Measurements from ENCODE around the gene SAMSN1. TPM values are rescaled to one million over a fixed set of nuclear protein-coding genes. Genes with fewer than 3 reads are reported as not detected.
A peak's percentile ranks its signal among the peaks of the same experiment; 100 is the strongest.

The SAMSN1 gene
- total and polyA plus RNA-seq, 9 of the 15 experiments (the other 6 are each of a cell fraction or from before 2014, with no cell fraction given): 101 to 223 (median 159) TPM

DNA sequence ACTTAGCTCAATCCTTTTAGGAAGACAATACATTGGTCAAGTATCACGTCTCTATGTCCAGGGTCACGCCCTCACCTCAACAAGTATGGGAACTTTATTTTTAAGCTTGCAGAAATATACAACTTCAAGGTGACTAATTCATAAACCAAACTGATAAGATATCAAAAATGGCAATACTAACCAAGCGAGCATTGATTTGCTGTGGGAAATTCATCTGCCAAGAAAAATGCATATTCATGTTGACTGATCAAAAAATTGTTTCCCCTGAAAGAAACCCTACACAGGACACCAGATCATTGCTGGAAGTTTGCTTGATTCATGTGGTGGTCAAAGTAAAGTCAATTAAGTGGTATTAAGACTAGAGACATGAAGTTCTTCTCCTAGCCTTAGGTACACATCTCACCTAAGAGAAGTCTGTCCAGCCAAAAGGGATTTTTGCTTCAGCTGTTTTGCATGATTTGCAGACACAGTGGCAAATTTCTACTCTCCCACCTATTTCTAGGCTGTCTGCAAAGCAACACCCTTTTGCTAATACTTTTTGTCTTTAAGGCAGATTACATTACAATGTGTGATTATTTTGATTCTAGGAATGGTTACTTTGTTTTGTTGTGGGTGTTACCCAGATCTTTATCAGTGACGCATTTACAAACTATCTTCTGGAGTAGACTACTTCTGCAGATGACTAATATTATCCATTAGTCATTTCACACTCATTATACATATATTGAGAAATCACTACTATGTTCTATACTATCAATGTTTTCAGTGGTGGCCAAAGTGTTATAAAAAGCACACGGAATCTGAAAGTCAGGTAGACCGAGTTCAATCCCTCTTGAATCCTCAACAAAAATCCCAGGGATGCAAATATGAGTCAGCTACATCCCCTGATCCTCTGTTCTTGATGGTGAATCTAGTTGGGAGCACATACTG is 12.4 kb downstream of the SAMSN1 start (continued):
- TF ChIP-seq MYC (IDR thresholded peaks at IDR 0.05; ENCODE audit: low read depth, low read length) (no peak), MYC (CRISPR knock-in tag; IDR thresholded peaks at IDR 0.05; ENCODE audit: borderline replicate concordance, low read depth) (no peak), RNF2 (IDR thresholded peaks at IDR 0.05) (no peak), POLR3G (IDR thresholded peaks at IDR 0.05; ENCODE audit: extremely low read depth, insufficient read length, insufficient replicate concordance) (no peak), ATF1 (CRISPR knock-in tag; IDR thresholded peaks at IDR 0.05) (no peak), ATF1 (tag; IDR thresholded peaks at IDR 0.05) (peak; percentile 65), HSF4 (CRISPR knock-in tag; IDR thresholded peaks at IDR 0.05; ENCODE audit: borderline replicate concordance) (no peak), MXI1 (IDR thresholded peaks at IDR 0.05; ENCODE audit: low read depth, low read length) (no peak), PYGO2 (tag; IDR thresholded peaks at IDR 0.05) (no peak), FIP1L1 (IDR thresholded peaks at IDR 0.05; ENCODE audit: low read depth, low read length, poor library complexity, severe bottlenecking) (no peak), ZNF146 (CRISPR knock-in tag; IDR thresholded peaks at IDR 0.05; ENCODE audit: unreplicated experiment) (no peak), HDAC3 (IDR thresholded peaks at IDR 0.05; ENCODE audit: borderline replicate concordance, partially characterized antibody) (peak; percentile 31), ADNP (tag; IDR thresholded peaks at IDR 0.05) (0 out of 2 replicates have a peak, but pooled peaks have one; percentile 24), NEUROD1 (IDR thresholded peaks at IDR 0.05; ENCODE audit: borderline replicate concordance, low read depth, low read length, partially characterized antibody) (no peak), SUPT5H (IDR thresholded peaks at IDR 0.05) (no peak), PTRF (tag; IDR thresholded peaks at IDR 0.05) (no peak), MTA2 (IDR thresholded peaks at IDR 0.05; ENCODE audit: low read depth) (no peak), EP400 (IDR thresholded peaks at IDR 0.05) (no peak; the same call in 1 of the 2 replicates)
- TF ChIP-seq, protein P1, sequence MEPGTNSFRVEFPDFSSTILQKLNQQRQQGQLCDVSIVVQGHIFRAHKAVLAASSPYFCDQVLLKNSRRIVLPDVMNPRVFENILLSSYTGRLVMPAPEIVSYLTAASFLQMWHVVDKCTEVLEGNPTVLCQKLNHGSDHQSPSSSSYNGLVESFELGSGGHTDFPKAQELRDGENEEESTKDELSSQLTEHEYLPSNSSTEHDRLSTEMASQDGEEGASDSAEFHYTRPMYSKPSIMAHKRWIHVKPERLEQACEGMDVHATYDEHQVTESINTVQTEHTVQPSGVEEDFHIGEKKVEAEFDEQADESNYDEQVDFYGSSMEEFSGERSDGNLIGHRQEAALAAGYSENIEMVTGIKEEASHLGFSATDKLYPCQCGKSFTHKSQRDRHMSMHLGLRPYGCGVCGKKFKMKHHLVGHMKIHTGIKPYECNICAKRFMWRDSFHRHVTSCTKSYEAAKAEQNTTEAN (CRISPR knock-in tag; IDR thresholded peaks at IDR 0.05): no peak
- TF ChIP-seq, protein P2, sequence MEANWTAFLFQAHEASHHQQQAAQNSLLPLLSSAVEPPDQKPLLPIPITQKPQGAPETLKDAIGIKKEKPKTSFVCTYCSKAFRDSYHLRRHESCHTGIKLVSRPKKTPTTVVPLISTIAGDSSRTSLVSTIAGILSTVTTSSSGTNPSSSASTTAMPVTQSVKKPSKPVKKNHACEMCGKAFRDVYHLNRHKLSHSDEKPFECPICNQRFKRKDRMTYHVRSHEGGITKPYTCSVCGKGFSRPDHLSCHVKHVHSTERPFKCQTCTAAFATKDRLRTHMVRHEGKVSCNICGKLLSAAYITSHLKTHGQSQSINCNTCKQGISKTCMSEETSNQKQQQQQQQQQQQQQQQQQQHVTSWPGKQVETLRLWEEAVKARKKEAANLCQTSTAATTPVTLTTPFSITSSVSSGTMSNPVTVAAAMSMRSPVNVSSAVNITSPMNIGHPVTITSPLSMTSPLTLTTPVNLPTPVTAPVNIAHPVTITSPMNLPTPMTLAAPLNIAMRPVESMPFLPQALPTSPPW (CRISPR knock-in tag; IDR thresholded peaks at IDR 0.05): no peak
- TF ChIP-seq, protein P3, sequence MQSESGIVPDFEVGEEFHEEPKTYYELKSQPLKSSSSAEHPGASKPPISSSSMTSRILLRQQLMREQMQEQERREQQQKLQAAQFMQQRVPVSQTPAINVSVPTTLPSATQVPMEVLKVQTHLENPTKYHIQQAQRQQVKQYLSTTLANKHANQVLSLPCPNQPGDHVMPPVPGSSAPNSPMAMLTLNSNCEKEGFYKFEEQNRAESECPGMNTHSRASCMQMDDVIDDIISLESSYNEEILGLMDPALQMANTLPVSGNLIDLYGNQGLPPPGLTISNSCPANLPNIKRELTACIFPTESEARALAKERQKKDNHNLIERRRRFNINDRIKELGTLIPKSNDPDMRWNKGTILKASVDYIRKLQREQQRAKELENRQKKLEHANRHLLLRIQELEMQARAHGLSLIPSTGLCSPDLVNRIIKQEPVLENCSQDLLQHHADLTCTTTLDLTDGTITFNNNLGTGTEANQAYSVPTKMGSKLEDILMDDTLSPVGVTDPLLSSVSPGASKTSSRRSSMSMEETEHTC (IDR thresholded peaks at IDR 0.05): no peak
- TF ChIP-seq, protein P4, sequence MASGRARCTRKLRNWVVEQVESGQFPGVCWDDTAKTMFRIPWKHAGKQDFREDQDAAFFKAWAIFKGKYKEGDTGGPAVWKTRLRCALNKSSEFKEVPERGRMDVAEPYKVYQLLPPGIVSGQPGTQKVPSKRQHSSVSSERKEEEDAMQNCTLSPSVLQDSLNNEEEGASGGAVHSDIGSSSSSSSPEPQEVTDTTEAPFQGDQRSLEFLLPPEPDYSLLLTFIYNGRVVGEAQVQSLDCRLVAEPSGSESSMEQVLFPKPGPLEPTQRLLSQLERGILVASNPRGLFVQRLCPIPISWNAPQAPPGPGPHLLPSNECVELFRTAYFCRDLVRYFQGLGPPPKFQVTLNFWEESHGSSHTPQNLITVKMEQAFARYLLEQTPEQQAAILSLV (tag; IDR thresholded peaks at IDR 0.05): no peak

Data from K562 (cell line).